Caki2 (cell line): Measurements from ENCODE around the gene ATG13. TPM values are rescaled to one million over a fixed set of nuclear protein-coding genes. Genes with fewer than 3 reads are reported as not detected.
"Not testable (repeated sequence)": the region's sequence is repeated elsewhere in the genome, so short reads cannot be mapped to it uniquely, and the experiment has no call there.

Experiments used
- DNase-seq: peaks from one replicate; pipeline ENCODE4 v3.0.0-alpha.2; 2015; ENCODE audit warnings: low read depth
- in situ Hi-C: cut with HindIII; loops from 2 replicates; pipeline ENCODE4 v1.10.0; 2016; ENCODE audit warnings: low sequenced_read_pairs, low pct_unique_long_range_greater_than_20kb, mixed read lengths
- total RNA-seq: library from RNA; depleted of rRNA; stranded (reverse); fragments of >200 nt; shearing (Covaris generic); gene quantifications from 2 replicates; pipeline ENCODE4 v1.2.3, GENCODE V29; 2014; ENCODE audit warnings: low replicate concordance

Gene ATG13
- total RNA-seq, 1 experiment from 2014 or later = 43.1 TPM

DNA sequence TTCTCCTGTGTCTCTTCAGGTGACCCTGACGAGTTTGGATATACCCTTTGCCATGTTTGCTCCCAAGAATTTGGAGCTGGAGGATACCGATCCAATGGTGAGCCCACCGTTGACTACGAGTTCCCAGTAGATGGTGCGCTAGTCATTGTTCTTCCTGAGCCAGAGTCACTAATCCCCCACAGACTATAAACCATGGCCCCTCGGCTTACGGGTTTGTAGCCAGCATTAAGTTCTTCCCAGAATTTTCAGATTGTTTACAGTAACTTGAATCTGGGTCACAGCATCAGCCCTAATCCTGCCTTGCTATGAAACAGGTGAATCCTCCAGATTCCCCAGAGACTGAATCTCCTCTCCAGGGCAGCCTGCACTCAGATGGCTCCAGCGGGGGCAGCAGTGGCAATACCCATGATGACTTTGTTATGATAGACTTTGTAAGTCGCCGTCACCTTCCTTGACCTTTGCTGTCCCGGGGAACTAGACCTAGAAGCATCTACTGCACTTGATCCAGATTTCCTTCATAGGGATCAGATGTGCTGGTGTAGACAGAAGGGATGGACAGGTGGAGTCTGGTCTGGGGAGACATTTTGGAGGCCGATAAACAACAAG is 51.2 kb downstream of the ATG13 start:
- DNase-seq = no peak
- in situ Hi-C loops = no loop called here

GRCh38 chr11:46669711-46670139 is 52.4 kb downstream of the ATG13 start:
- no peak for DNase-seq

GRCh38 chr11:46670521-46670920 is 53.2 kb downstream of the ATG13 start:
- DNase-seq, in situ Hi-C loops: not testable (repeated sequence)

More at GRCh38 chr11:46669711-46670139, 52.4 kb downstream of the ATG13 start:
- in situ Hi-C loops = no loop called here

DNA sequence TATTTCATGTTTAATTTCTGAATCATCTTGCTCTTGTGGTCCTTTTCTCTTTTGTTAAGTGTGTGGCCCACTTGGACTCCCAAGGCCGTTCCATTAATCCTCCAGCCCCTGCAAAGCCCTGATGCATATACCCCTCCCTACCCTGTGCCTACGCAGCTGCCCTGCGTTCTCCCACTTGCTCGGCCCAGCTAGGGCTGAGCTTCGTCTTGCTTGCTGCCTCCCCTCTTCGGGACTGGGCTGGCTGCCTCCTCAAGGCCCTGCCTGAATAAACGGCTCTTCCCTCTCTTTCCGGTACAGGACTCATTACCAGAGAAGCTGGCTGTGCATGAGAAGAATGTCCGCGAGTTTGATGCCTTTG is 54.6 kb downstream of the ATG13 start:
- no peak for DNase-seq
- in situ Hi-C loops = no loop called here

DNA sequence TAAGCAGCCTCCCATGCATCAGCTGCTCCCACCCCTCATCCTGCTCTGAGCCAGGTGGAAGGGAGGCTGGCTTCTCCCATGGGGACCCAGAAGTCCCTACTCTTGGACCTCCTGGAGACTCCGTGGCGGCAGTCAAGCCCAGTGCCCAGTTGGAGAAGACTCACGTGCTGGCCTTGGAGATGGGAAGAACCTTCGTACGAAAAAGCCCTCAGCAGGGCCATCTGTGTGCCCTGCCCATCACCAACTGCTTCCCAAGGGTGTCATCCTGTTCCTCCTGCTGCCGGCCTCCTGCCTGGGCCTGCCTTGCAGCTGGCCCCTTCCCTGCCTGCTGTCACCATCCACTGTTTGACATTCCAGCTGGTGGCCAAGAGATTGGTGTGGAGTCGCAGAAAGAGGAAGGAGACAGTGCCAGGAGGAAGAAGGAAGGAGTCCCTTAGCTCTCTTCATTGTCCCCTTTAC is 55.1 kb downstream of the ATG13 start:
- no peak for DNase-seq

DNA sequence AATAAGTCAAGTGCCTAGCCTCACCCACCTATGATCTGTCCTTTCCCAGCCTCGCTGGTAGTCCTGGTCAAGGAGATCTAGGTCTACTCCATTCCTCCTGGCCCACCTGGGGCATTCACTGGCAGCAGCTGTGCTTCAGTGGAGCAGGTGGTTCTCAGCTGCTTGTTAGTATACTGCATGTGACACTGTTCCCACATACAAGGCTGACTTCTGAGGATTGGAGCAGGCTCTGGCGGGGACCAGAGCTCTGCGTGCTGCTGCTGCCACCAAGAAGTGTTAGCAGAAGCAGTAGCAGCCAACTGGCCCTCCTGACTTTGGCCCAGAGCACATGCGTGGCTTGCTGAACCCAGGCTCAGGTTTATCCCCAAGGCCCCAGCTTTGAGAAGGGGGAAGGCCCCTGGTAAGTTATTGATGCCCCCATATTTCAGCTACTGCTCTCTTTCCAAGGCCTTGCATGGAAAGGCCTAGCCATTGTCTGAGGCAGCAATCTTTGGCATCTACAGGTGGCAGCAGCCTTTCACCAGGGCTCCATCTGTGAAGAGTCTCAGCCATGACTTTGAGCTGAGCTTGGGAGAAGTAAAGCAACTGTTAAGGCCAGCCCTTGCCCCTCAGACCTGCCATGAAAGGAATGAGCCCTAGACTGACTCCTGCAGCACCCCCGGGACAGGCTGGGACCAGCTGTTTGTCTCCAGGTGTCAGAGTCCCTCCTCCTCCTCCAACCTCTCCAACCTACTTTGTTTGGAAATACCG is 56.5 kb downstream of the ATG13 start:
- no peak for DNase-seq
- in situ Hi-C loops = no loop called here

More for the DNA sequence above, 55.1 kb downstream of the ATG13 start:
- in situ Hi-C loops = no loop called here

- DNase-seq = no peak
- in situ Hi-C loops = no loop called here
Measured at GRCh38 chr11:46674463-46675287, 57.3 kb downstream of the ATG13 start.

- no peak for DNase-seq
Measured at GRCh38 chr11:46675288-46675851, 58.0 kb downstream of the ATG13 start.

GRCh38 chr11:46675949-46676348 is 58.6 kb downstream of the ATG13 start:
- in situ Hi-C loops = no loop called here
- DNase-seq = no peak

More at GRCh38 chr11:46675288-46675851, 58.0 kb downstream of the ATG13 start:
- in situ Hi-C loops = no loop called here

GRCh38 chr11:46676436-46677158 is 59.2 kb downstream of the ATG13 start:
- in situ Hi-C loops = no loop called here
- DNase-seq = no peak

DNA sequence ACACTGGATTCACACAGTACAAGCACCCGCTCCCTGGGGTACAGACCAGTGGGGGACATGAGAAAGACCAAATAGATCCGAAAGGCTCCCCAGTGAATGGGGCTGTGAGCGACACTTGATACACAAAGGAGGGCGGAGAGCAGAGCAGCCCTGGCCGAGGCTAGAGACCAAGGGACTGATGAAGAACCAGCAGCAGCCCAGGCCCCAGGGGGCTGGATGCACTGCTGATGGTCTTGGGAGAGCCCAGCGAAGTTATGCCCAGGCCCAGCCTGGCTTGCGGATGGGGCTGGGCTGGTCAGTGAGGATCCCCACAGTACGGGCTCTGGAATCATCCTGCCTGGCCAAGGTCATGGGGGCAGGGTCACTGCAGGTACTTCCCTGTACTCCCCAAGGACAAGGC is 59.8 kb downstream of the ATG13 start:
- in situ Hi-C loops = no loop called here
- no peak for DNase-seq

DNA sequence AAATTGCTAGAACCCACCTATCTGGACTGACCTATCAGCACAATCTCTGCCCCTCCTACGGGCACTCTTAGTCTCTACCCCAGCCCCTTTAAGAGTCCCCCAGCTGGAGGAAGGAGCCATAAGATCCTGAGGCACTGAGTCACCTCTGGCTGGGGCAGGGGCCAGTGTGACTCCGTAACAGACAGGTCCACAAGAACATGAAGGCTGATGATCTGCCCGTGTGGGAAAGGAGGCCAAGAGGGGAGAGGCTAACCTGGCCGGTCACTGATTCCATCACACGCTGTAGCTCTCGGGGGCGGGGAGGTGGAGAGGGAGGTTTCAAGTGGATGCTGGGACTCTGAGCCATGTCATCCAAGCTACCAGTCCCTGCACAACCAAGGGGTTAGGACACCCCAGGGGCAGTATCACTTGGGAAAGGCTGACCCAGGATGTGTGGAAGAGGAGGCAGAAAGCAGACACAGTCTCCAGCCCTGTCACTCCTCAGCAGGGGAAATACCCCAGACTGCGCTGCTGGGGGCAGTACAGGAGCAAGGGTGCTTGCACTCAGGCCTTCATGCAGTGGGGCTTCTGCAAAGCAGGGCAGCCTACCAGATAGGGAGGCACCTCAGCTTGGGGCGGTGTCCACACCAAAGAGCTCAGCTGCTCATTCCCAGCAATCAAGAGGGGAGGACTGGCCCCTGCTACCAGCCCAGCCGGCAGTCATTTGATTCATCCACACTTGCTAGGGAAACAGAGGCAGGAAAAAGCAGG is 60.8 kb downstream of the ATG13 start:
- in situ Hi-C loops = no loop called here
- no peak for DNase-seq

DNA sequence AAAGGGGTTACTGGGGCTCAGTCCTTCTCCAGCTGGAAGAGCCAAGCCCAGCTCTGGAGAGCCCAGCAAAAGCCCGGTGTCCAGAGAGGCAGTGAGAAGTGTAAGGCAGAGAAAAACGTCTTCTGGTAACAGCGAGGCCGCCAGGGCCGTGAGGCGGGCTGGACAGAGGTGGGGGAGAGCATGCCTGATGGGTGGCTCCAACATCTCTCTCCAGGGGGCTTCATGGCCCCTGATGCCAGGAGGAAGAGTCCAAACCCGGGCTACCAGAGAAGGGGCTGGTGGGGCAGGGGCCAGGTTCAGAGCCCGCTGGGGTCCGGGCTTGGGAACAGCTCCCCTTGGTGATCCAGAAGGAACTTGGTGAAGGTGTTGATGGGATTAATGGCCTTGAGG is 61.4 kb downstream of the ATG13 start:
- no peak for DNase-seq
- in situ Hi-C loops = no loop called here

GRCh38 chr11:46679241-46680163 is 62.1 kb downstream of the ATG13 start:
- in situ Hi-C loops = no loop called here
- no peak for DNase-seq

GRCh38 chr11:46680164-46680760 is 62.9 kb downstream of the ATG13 start:
- no peak for DNase-seq
- in situ Hi-C loops = no loop called here

GRCh38 chr11:46680815-46681214 is 63.5 kb downstream of the ATG13 start:
- DNase-seq = no peak
- in situ Hi-C loops = no loop called here
